ENCODE data around the gene RAB29.

The RAB29 gene

GRCh38 chr1:205812271-205812877 is 37.1 kb upstream of the RAB29 start:
- TF ChIP-seq, protein P1, sequence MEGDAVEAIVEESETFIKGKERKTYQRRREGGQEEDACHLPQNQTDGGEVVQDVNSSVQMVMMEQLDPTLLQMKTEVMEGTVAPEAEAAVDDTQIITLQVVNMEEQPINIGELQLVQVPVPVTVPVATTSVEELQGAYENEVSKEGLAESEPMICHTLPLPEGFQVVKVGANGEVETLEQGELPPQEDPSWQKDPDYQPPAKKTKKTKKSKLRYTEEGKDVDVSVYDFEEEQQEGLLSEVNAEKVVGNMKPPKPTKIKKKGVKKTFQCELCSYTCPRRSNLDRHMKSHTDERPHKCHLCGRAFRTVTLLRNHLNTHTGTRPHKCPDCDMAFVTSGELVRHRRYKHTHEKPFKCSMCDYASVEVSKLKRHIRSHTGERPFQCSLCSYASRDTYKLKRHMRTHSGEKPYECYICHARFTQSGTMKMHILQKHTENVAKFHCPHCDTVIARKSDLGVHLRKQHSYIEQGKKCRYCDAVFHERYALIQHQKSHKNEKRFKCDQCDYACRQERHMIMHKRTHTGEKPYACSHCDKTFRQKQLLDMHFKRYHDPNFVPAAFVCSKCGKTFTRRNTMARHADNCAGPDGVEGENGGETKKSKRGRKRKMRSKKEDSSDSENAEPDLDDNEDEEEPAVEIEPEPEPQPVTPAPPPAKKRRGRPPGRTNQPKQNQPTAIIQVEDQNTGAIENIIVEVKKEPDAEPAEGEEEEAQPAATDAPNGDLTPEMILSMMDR (IDR thresholded peaks at IDR 0.05): no peak

DNA sequence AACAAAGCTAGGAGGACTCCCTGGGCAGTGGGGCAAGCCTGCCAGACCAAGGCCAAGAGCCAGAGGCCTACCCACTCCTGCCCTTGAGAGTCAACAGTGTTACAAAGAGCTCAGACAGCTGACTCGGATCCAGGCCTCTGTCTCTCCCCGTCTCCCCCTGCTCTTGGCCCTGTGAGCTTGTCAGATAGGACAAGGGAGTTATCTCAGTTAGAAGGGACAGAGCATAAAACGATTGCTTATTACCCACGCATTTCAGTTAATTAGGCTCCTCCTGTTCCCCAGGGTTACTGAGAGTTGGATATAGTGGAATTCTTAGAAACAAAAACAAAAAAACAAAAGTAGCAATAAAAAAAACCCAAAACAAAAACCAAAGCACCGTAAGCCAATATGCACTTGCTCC is 36.4 kb upstream of the RAB29 start:
- TF ChIP-seq, protein P1 (IDR thresholded peaks at IDR 0.05): no peak

DNA sequence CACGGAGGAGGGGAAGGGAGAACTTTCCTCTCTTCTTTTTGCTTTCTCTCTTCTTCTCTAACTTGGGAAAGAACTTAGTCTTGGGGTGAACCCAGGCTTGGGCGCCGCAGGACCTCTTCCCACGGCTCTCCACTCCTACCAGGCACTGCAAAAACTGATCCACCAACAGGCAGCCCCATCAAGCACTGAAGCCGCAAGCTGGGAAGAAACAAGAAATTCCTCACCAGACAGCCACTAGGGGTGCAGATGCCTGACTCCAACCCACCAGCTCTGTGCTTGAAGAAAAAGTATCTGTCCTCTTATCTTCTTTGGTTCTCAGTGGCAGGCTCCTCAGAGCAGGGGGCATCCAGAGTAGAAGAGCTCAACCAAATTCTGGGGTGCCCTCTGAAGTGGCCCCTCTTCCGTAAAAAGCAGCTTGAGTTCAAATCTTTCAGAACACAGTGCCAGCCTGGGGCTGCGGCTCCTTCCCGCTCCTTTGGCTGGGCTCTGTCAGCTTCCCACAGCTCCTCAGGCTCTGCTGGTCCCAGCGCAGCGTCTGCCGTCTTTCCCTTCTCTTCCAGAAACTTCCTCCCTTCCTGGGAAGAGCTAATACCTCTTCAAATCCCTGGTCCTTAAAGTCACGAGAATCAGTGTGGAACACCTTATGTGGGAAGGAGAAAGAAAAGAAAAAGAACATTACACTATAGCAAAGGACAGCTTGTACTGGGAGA is 35.3 kb upstream of the RAB29 start:
- TF ChIP-seq, protein P1 (IDR thresholded peaks at IDR 0.05): no peak

- TF ChIP-seq, protein P1 (IDR thresholded peaks at IDR 0.05): no peak
Measured at GRCh38 chr1:205809942-205810345, 34.7 kb upstream of the RAB29 start.

GRCh38 chr1:205809469-205809868 is 34.2 kb upstream of the RAB29 start:
- TF ChIP-seq, protein P1 (IDR thresholded peaks at IDR 0.05): no peak

DNA sequence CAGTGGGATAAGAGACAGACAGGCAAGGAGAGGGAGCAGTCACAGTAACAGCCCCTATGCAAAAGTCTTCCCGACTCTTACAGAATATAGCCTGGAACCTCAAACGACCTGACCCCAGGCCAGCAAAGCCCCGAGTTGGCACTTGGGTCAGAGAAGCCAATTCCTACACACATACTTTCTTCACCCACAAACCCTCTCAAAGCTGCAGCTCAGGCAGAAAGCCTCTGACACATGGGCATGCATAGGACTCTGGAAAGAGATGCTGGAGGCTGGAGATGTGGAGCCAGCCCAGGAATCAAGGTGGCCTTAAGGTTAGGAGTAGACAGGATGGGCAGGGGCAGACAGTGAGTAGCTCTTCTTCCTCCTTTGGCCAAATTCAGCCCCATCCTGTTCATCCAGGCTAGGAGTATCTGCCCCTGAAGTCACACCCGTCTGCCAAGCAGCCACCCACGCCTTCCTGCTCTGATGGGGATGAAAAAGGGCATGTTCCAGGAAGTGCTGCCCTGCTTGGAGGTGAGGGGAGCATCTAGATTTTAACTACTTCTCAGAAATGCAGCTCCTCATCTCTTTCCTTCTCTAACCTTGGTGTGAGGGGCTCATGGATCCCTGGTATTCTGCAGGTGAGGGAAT is 29.9 kb upstream of the RAB29 start:
- TF ChIP-seq, protein P1 (IDR thresholded peaks at IDR 0.05): no peak

DNA sequence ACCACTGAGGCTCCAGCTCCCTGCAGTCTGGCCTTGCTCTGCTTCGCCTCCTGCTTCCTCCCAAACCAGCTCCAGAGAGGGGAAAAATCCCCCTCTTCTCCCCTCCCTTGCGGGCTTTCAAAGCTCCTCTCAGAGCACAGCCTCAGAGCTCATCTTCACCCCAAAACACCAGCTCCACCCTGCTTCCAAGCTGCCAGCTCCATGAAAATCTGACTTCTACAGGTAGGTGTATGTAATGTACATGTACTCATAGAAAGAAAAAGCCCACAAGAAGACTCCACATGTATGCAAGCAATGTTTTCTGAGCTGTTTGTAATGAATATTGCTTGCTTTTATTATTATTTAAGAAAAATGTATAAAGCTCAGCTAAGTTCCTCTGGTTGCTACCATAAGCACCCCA is 29.3 kb upstream of the RAB29 start:
- TF ChIP-seq, protein P1 (IDR thresholded peaks at IDR 0.05): no peak
